ENCODE data around the gene DCBLD1.

DNA sequence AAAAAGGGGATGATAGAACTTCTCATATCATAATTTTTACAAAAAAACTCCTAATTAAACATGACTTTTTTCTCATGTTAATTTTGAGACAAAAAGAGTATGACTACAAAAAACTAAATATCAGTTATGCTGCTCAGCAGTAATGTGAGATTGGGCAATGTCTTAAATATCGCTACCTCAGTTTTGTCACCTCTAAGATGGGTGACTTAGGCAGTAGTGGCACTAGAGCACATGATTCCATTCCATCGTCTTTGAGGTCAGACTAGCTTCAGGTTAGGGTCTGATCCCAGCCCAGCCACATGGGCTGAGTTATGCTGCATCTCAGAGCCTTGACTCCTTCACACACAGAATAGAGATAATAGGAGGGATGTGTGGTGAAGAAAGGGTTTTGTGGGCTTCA lies 11.0 kb downstream of the DCBLD1 start:
- TF ChIP-seq, protein P1, sequence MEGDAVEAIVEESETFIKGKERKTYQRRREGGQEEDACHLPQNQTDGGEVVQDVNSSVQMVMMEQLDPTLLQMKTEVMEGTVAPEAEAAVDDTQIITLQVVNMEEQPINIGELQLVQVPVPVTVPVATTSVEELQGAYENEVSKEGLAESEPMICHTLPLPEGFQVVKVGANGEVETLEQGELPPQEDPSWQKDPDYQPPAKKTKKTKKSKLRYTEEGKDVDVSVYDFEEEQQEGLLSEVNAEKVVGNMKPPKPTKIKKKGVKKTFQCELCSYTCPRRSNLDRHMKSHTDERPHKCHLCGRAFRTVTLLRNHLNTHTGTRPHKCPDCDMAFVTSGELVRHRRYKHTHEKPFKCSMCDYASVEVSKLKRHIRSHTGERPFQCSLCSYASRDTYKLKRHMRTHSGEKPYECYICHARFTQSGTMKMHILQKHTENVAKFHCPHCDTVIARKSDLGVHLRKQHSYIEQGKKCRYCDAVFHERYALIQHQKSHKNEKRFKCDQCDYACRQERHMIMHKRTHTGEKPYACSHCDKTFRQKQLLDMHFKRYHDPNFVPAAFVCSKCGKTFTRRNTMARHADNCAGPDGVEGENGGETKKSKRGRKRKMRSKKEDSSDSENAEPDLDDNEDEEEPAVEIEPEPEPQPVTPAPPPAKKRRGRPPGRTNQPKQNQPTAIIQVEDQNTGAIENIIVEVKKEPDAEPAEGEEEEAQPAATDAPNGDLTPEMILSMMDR (IDR thresholded peaks at IDR 0.05) = no peak
- TF ChIP-seq POLR2A (IDR thresholded peaks at IDR 0.05) = no peak

Data from Peyer's patch (tissue), 4 donors.